AG20443 (cell line): Measurements from ENCODE around the gene YPEL1.
A peak's percentile ranks its signal among the peaks of the same experiment; 100 is the strongest.
"Not testable (repeated sequence)": the region's sequence is repeated elsewhere in the genome, so short reads cannot be mapped to it uniquely, and the experiment has no call there.

Experiments used
- DNase-seq: peaks from one replicate; pipeline ENCODE4 v3.0.0; 2012; ENCODE audit warnings: low spot score, mixed read lengths

YPEL1 gene

GRCh38 chr22:21699643-21700042 lies 36.0 kb downstream of the YPEL1 start:
- DNase-seq: no peak

GRCh38 chr22:21698430-21699329 lies 36.9 kb downstream of the YPEL1 start:
- no peak for DNase-seq

GRCh38 chr22:21697880-21698279 lies 37.7 kb downstream of the YPEL1 start:
- DNase-seq: peak; percentile 52

GRCh38 chr22:21697021-21697771 lies 38.4 kb downstream of the YPEL1 start:
- no peak for DNase-seq

- no peak for DNase-seq
Observed at GRCh38 chr22:21696115-21696514, 39.5 kb downstream of the YPEL1 start.

- DNase-seq: no peak
Observed at GRCh38 chr22:21695430-21696085, 40.0 kb downstream of the YPEL1 start.

GRCh38 chr22:21694795-21695429 lies 40.7 kb downstream of the YPEL1 start:
- no peak for DNase-seq

GRCh38 chr22:21694394-21694793 lies 41.2 kb downstream of the YPEL1 start:
- no peak for DNase-seq

- no peak for DNase-seq
Observed at GRCh38 chr22:21693999-21694341, 41.6 kb downstream of the YPEL1 start.

- DNase-seq: no peak
Observed at GRCh38 chr22:21693333-21693998, 42.1 kb downstream of the YPEL1 start.

GRCh38 chr22:21692856-21693255 lies 42.7 kb downstream of the YPEL1 start:
- not testable (repeated sequence) for DNase-seq

- no peak for DNase-seq
Observed at GRCh38 chr22:21691816-21692215, 43.8 kb downstream of the YPEL1 start.

- DNase-seq: no peak
Observed at GRCh38 chr22:21690401-21690801, 45.2 kb downstream of the YPEL1 start.

- no peak for DNase-seq
Observed at GRCh38 chr22:21688706-21689381, 46.8 kb downstream of the YPEL1 start.

- DNase-seq: no peak
Observed at GRCh38 chr22:21688341-21688705, 47.3 kb downstream of the YPEL1 start.

- DNase-seq: no peak
Observed at GRCh38 chr22:21687685-21688259, 47.8 kb downstream of the YPEL1 start.

- no peak for DNase-seq
Observed at GRCh38 chr22:21686634-21687393, 48.8 kb downstream of the YPEL1 start.

- DNase-seq: no peak
Observed at GRCh38 chr22:21686193-21686608, 49.4 kb downstream of the YPEL1 start.

GRCh38 chr22:21685164-21685513 lies 50.5 kb downstream of the YPEL1 start:
- no peak for DNase-seq

- DNase-seq: no peak
Observed at GRCh38 chr22:21684492-21685163, 51.0 kb downstream of the YPEL1 start.
